Fibroblast of lung (primary cell): ENCODE measurements around the gene SYNJ1. TPM values are rescaled to one million over a fixed set of nuclear protein-coding genes. Genes with fewer than 3 reads are reported as not detected.
A peak's percentile ranks its signal among the peaks of the same experiment; 100 is the strongest.

Experiments
- DNase-seq, 2 donors: peaks; one replicate each; pipeline versions ENCODE4 v3.0.0 to v3.0.0-alpha.2; 2010; ENCODE audit warnings: low read depth in 2 of 2
- H2AFZ ChIP-seq: 2 replicates; pipeline ENCODE4 v1.5.1; 2012; ENCODE audit warnings: low read length, control low read depth, inconsistent platforms
- H3K27ac ChIP-seq: 2 replicates; pipeline ENCODE4 v1.5.1; 2011; ENCODE audit warnings: low read length, control low read depth; ENCODE audit not compliant: insufficient read depth
- H3K27me3 ChIP-seq: 2 replicates; pipeline ENCODE4 v1.5.1; 2011; ENCODE audit warnings: mild to moderate bottlenecking, low read length; ENCODE audit not compliant: control insufficient read depth, insufficient read depth
- H3K36me3 ChIP-seq: 2 replicates; pipeline ENCODE4 v1.5.1; 2011; ENCODE audit warnings: low read length; ENCODE audit not compliant: control insufficient read depth, insufficient read depth
- H3K4me1 ChIP-seq: 2 replicates; pipeline ENCODE4 v1.5.1; 2011; ENCODE audit warnings: low read length; ENCODE audit not compliant: control insufficient read depth, insufficient read depth; ENCODE audit errors: extremely low read depth
- H3K4me2 ChIP-seq: 2 replicates; pipeline ENCODE4 v1.5.1; 2011; ENCODE audit warnings: low read length, control low read depth; ENCODE audit not compliant: insufficient read depth; ENCODE audit errors: extremely low read depth
- H3K4me3 ChIP-seq, 4 experiments: fragments of 200-600 bp in 1 of 4; sonication (generic) in 1 of 4; replicated peaks in 1 of 4; 2 replicates each; pipeline ENCODE4 v1.5.1; 2011 to 2016; ENCODE audit warnings: low read length in 4 of 4, low read depth in 3 of 4, mild to moderate bottlenecking in 3 of 4, control low read depth in 2 of 4, inconsistent platforms in 1 of 4, mixed read lengths in 1 of 4; ENCODE audit not compliant: insufficient read depth in 1 of 4; ENCODE audit errors: control extremely low read depth in 1 of 4
- H3K79me2 ChIP-seq: 2 replicates; pipeline ENCODE4 v1.5.1; 2012; ENCODE audit warnings: mild to moderate bottlenecking, low read length, inconsistent platforms; ENCODE audit not compliant: control insufficient read depth, insufficient read depth
- H3K9ac ChIP-seq: 2 replicates; pipeline ENCODE4 v1.5.1; 2011; ENCODE audit warnings: mild to moderate bottlenecking, low read length, control low read depth; ENCODE audit not compliant: insufficient read depth
- H3K9me3 ChIP-seq: 2 replicates; pipeline ENCODE4 v1.5.1; 2012; ENCODE audit warnings: low read depth, low read length; ENCODE audit not compliant: control insufficient read depth, insufficient read depth
- H4K20me1 ChIP-seq: 2 replicates; pipeline ENCODE4 v1.5.1; 2011; ENCODE audit warnings: low read length; ENCODE audit not compliant: control insufficient read depth, insufficient read depth; ENCODE audit errors: extremely low read depth
- CTCF ChIP-seq, 2 donors: IDR thresholded peaks in 1 of 2; conservative IDR thresholded peaks in 1 of 2; 1 replicate in 1 of 2; 2 replicates in 1 of 2; pipeline ENCODE4 v1.5.1; 2011 to 2012; ENCODE audit warnings: low read length in 2 of 2, control low read depth in 1 of 2, inconsistent platforms in 1 of 2, low read depth in 1 of 2, mild to moderate bottlenecking in 1 of 2
- EZH2 ChIP-seq: IDR thresholded peaks from 2 replicates; pipeline ENCODE4 v1.5.1; 2012; ENCODE audit warnings: low read length, control low read depth, mild to moderate bottlenecking; ENCODE audit errors: missing control alignments
- polyA plus RNA-seq, 2 donors: library from polyadenylated mRNA; depleted of rRNA in 1 of 2; stranded (reverse) in 1 of 2; unstranded in 1 of 2; fragments of >200 nt; gene quantifications; 2 replicates each; pipeline ENCODE4 v1.2.1, GENCODE V29; 2011 to 2012; ENCODE audit warnings: missing spikeins in 1 of 2
- total RNA-seq: library from RNA; depleted of rRNA; stranded (reverse); fragments of >200 nt; gene quantifications from 2 replicates; pipeline ENCODE4 v1.2.1, GENCODE V29; 2014

Gene SYNJ1
- total and polyA plus RNA-seq, 2 donors (not counting 1 experiment from before 2014, with no cell fraction given): 6.1 to 10.4 TPM

- H2AFZ ChIP-seq: no peak overlapping the region
- no peaks in the 10 kb centered on the region for H3K79me2 ChIP-seq
- H3K4me1 ChIP-seq: peaks cover 2% of the 10 kb centered on the region
- peaks cover 2% of the 10 kb centered on the region for H3K36me3 ChIP-seq
- no peaks in the 10 kb centered on the region for H4K20me1 ChIP-seq
- H3K4me3 ChIP-seq: no peak overlapping the region
- H3K9ac ChIP-seq: no peak overlapping the region
- no peaks in the 10 kb centered on the region for H3K9me3 ChIP-seq
- H3K27me3 ChIP-seq: no peaks in the 10 kb centered on the region
- H3K27ac ChIP-seq: no peak overlapping the region
- no peak for DNase-seq
- TF ChIP-seq EZH2 (no peak), CTCF (conservative IDR thresholded peaks at IDR 0.05 in 1 of 2, IDR thresholded peaks at IDR 0.05 in 1 of 2; ENCODE audit: low read depth in 1 of 2, low read length in 2 of 2) (no peak)
- H3K4me2 ChIP-seq: no peak overlapping the region
Observed at GRCh38 chr21:32599091-32599490, 128.7 kb downstream of the SYNJ1 start.

GRCh38 chr21:32597205-32597604 is 130.6 kb downstream of the SYNJ1 start:
- peak; percentile 51 to 96 for DNase-seq
- no peak overlapping the region for H2AFZ ChIP-seq
- no peaks in the 10 kb centered on the region for H4K20me1 ChIP-seq
- H3K4me3 ChIP-seq: no peak overlapping the region
- H3K79me2 ChIP-seq: no peaks in the 10 kb centered on the region
- H3K9ac ChIP-seq: no peak overlapping the region
- no peaks in the 10 kb centered on the region for H3K9me3 ChIP-seq
- peaks cover 2% of the 10 kb centered on the region for H3K4me1 ChIP-seq
- H3K27me3 ChIP-seq: no peaks in the 10 kb centered on the region
- TF ChIP-seq CTCF (conservative IDR thresholded peaks at IDR 0.05 in 1 of 2, IDR thresholded peaks at IDR 0.05 in 1 of 2; ENCODE audit: low read depth in 1 of 2, low read length in 2 of 2): no peak
- TF ChIP-seq EZH2: no peak
- H3K4me2 ChIP-seq: no peak overlapping the region
- no peak overlapping the region for H3K27ac ChIP-seq
- no peaks in the 10 kb centered on the region for H3K36me3 ChIP-seq

GRCh38 chr21:32595431-32595830 is 132.4 kb downstream of the SYNJ1 start:
- no peaks in the 10 kb centered on the region for H3K9me3 ChIP-seq
- H3K4me1 ChIP-seq: peaks cover 2% of the 10 kb centered on the region
- no peak overlapping the region for H3K27ac ChIP-seq
- no peaks in the 10 kb centered on the region for H3K79me2 ChIP-seq
- H3K4me2 ChIP-seq: no peak overlapping the region
- no peak overlapping the region for H3K9ac ChIP-seq
- H2AFZ ChIP-seq: no peak overlapping the region
- DNase-seq: no peak
- H4K20me1 ChIP-seq: no peaks in the 10 kb centered on the region
- no peak overlapping the region for H3K4me3 ChIP-seq
- H3K27me3 ChIP-seq: no peaks in the 10 kb centered on the region
- H3K36me3 ChIP-seq: no peaks in the 10 kb centered on the region
- TF ChIP-seq CTCF (conservative IDR thresholded peaks at IDR 0.05 in 1 of 2, IDR thresholded peaks at IDR 0.05 in 1 of 2; ENCODE audit: low read depth in 1 of 2, low read length in 2 of 2) (no peak), EZH2 (no peak)
